Fibroblast of upper back skin (primary cell): ENCODE measurements around the gene TRHDE.

Experiments
- DNase-seq: peaks from one replicate; pipeline ENCODE4 v3.0.0-alpha.2; 2013

TRHDE gene

GRCh38 chr12:72273851-72274351 lies 1.7 kb downstream of the TRHDE start:
- DNase-seq: no peak

GRCh38 chr12:72274931-72275330 lies 2.8 kb downstream of the TRHDE start:
- peak; percentile 39 for DNase-seq

- DNase-seq: no peak
Measured at GRCh38 chr12:72275526-72275925, 3.4 kb downstream of the TRHDE start.

- no peak for DNase-seq
Measured at GRCh38 chr12:72276181-72276805, 4.1 kb downstream of the TRHDE start.

GRCh38 chr12:72277415-72277814 lies 5.2 kb downstream of the TRHDE start:
- peak; percentile 47 for DNase-seq

GRCh38 chr12:72278894-72279293 lies 6.7 kb downstream of the TRHDE start:
- DNase-seq: no peak

- DNase-seq: peak; percentile 63
Measured at GRCh38 chr12:72281126-72281525, 9.0 kb downstream of the TRHDE start.

- DNase-seq: peak; percentile 41
Measured at GRCh38 chr12:72282721-72283120, 10.6 kb downstream of the TRHDE start.

- no peak for DNase-seq
Measured at GRCh38 chr12:72285861-72286260, 13.7 kb downstream of the TRHDE start.

GRCh38 chr12:72286526-72286925 lies 14.4 kb downstream of the TRHDE start:
- no peak for DNase-seq

- DNase-seq: no peak
Measured at GRCh38 chr12:72288436-72288835, 16.3 kb downstream of the TRHDE start.

- no peak for DNase-seq
Measured at GRCh38 chr12:72288911-72289310, 16.7 kb downstream of the TRHDE start.

GRCh38 chr12:72289633-72290032 lies 17.5 kb downstream of the TRHDE start:
- peak; percentile 51 for DNase-seq

GRCh38 chr12:72291175-72291574 lies 19.0 kb downstream of the TRHDE start:
- DNase-seq: no peak

GRCh38 chr12:72293701-72294100 lies 21.5 kb downstream of the TRHDE start:
- DNase-seq: no peak

GRCh38 chr12:72295101-72295500 lies 22.9 kb downstream of the TRHDE start:
- DNase-seq: no peak

- DNase-seq: peak; percentile 73
Measured at GRCh38 chr12:72295744-72296143, 23.6 kb downstream of the TRHDE start.

GRCh38 chr12:72296389-72296788 lies 24.2 kb downstream of the TRHDE start:
- DNase-seq: peak; percentile 84

- DNase-seq: no peak
Measured at GRCh38 chr12:72297666-72298065, 25.5 kb downstream of the TRHDE start.

GRCh38 chr12:72300728-72301127 lies 28.6 kb downstream of the TRHDE start:
- DNase-seq: no peak

GRCh38 chr12:72304751-72305150 lies 32.6 kb downstream of the TRHDE start:
- no peak for DNase-seq

- no peak for DNase-seq
Measured at GRCh38 chr12:72307229-72307628, 35.1 kb downstream of the TRHDE start.

GRCh38 chr12:72311946-72312345 lies 39.8 kb downstream of the TRHDE start:
- no peak for DNase-seq

GRCh38 chr12:72313806-72314205 lies 41.6 kb downstream of the TRHDE start:
- DNase-seq: peak; percentile 28

GRCh38 chr12:72315858-72316257 lies 43.7 kb downstream of the TRHDE start:
- DNase-seq: no peak
